GM19438 (cell line): ENCODE data around the gene FOXD4L3.
"Not testable (repeated sequence)": the region's sequence is repeated elsewhere in the genome, so short reads cannot be mapped to it uniquely, and the experiment has no call there.

Experiments used
- ATAC-seq: cut with Tn5 transposase; IDR thresholded peaks from one replicate; pipeline ENCODE4 v1.9.1; 2021; ENCODE audit warnings: low read depth; ENCODE audit not compliant: unreplicated experiment

The FOXD4L3 gene

DNA sequence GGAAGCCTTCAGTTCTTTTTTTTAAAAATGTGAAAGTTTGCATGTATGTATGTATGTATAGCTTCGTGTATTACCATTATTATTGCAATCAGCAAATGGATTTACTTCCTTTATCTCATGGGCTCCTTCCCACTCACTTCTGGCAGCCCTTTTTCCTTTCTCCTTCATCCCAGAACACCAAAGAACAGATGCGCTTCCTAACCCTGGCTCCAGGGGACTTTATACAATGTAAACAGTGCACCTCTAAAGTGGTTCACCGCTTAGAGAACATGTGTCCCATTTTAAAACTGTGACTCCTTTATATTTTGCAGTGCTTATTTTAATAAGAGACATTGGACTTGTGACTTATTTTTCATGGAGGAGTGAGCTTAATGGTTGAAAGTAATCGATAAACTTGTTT lies 40.6 kb downstream of the FOXD4L3 start:
- not testable (repeated sequence) for ATAC-seq

DNA sequence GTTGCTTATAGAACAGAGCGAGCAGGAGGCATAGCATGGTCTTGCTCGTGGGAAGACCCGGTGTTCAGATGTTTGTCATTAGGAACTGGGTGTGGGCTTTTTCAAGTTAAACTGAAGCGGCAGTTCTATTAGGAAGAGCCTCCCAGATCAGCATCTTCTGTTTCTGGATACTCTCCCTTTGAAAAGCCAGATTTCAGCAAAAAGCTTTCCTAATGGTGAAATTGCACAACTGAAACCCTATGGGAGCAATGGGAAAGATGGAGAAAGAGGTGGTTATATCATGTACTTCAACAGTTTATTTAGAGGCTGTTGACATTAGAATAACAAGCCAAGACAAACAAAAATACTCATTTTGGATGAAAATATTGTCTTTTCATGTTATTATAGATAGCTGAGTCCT lies 41.3 kb downstream of the FOXD4L3 start:
- ATAC-seq = not testable (repeated sequence)

DNA sequence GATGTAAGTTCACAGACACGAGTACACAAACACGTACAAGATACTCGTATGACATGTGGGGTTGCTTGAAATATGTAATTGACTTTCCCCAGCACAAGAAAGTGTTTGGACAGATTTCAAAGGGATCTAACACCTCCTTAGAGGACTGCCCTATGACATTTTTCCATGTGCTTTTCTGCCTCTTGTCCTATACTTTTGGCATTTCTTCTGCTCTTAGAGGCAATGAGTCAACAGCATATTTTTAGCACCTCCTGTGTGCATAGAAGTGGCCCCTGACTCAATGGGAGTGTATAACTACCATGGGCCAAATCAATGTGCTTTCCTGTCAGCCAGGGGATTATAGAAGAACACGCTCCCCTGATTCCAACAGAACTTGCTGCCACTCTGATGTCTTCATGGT lies 49.0 kb downstream of the FOXD4L3 start:
- not testable (repeated sequence) for ATAC-seq
